Left forelimb (tissue), 1 donor: Measurements from ENCODE around the gene SUGP1.
"Not testable (repeated sequence)": the region's sequence is repeated elsewhere in the genome, so short reads cannot be mapped to it uniquely, and the experiment has no call there.

Experiments used
- DNase-seq: peaks from one replicate; pipeline ENCODE4 v3.0.0-alpha.2; 2018; ENCODE audit warnings: low spot score

SUGP1 gene

GRCh38 chr19:19320361-19321140, at the start of gene SUGP1, which contains the start of gene MAU2:
SUGP1 (minus strand) TSS chr19:19320509; CDS start chr19:19320496, 13 bp downstream.
MAU2 (plus strand) TSS chr19:19320829; CDS start chr19:19320860, 31 bp downstream.
- DNase-seq: peak; percentile 92

- DNase-seq: no peak
Observed at GRCh38 chr19:19368087-19368486, 47.8 kb upstream of the SUGP1 start.

- DNase-seq: no peak
Observed at GRCh38 chr19:19366434-19367396, 46.4 kb upstream of the SUGP1 start.

GRCh38 chr19:19362075-19362474, 41.8 kb upstream of the SUGP1 start:
- no peak for DNase-seq

GRCh38 chr19:19361075-19361594, 40.8 kb upstream of the SUGP1 start:
- DNase-seq: peak; percentile 78

GRCh38 chr19:19356901-19357566, 36.7 kb upstream of the SUGP1 start:
- no peak for DNase-seq

GRCh38 chr19:19356500-19356899, 36.2 kb upstream of the SUGP1 start:
- DNase-seq: no peak

GRCh38 chr19:19355606-19356139, 35.4 kb upstream of the SUGP1 start:
- no peak for DNase-seq

GRCh38 chr19:19354932-19355331, 34.6 kb upstream of the SUGP1 start:
- no peak for DNase-seq

- no peak for DNase-seq
Observed at GRCh38 chr19:19354007-19354406, 33.7 kb upstream of the SUGP1 start.

- DNase-seq: no peak
Observed at GRCh38 chr19:19352823-19353222, 32.5 kb upstream of the SUGP1 start.

GRCh38 chr19:19350756-19351155, 30.4 kb upstream of the SUGP1 start:
- DNase-seq: not testable (repeated sequence)

- DNase-seq: no peak
Observed at GRCh38 chr19:19349365-19349764, 29.1 kb upstream of the SUGP1 start.

GRCh38 chr19:19348266-19348665, 28.0 kb upstream of the SUGP1 start:
- no peak for DNase-seq

GRCh38 chr19:19347401-19348110, 27.2 kb upstream of the SUGP1 start:
- no peak for DNase-seq

GRCh38 chr19:19345970-19346369, 25.7 kb upstream of the SUGP1 start:
- DNase-seq: no peak

GRCh38 chr19:19345232-19345631, 24.9 kb upstream of the SUGP1 start:
- no peak for DNase-seq

GRCh38 chr19:19343762-19344161, 23.5 kb upstream of the SUGP1 start:
- DNase-seq: no peak

GRCh38 chr19:19343016-19343362, 22.7 kb upstream of the SUGP1 start:
- DNase-seq: no peak

GRCh38 chr19:19342086-19343015, 22.0 kb upstream of the SUGP1 start:
- DNase-seq: peak; percentile 77
